DND-41 (cell line): ENCODE results near the gene RUVBL1.

Source experiments
- CTCF ChIP-seq: IDR thresholded peaks from 2 replicates; pipeline ENCODE4 v1.5.1; 2012; ENCODE audit warnings: borderline replicate concordance, low read length, moderate library complexity, mild to moderate bottlenecking; ENCODE audit not compliant: poor library complexity, severe bottlenecking; ENCODE audit errors: extremely low read depth
- EZH2 ChIP-seq: IDR thresholded peaks from 3 replicates; pipeline ENCODE4 v1.6.1; 2012; ENCODE audit warnings: borderline replicate concordance, low read depth, mild to moderate bottlenecking, moderate library complexity, low read length, inconsistent platforms; ENCODE audit not compliant: severe bottlenecking

- no peak for TF ChIP-seq CTCF
- TF ChIP-seq EZH2, result no peak
Measured at GRCh38 chr3:128144512-128145187, 21.0 kb upstream of the RUVBL1 start.
